GM13977 (cell line): ENCODE data around the gene IFT122.

Source experiments
- DNase-seq: peaks from one replicate; pipeline ENCODE4 v3.0.0; 2012; ENCODE audit warnings: low spot score
- CTCF ChIP-seq: IDR thresholded peaks from 2 replicates; pipeline ENCODE4 v1.5.1; 2012; ENCODE audit warnings: mild to moderate bottlenecking, control low read depth; ENCODE audit not compliant: insufficient read depth; ENCODE audit errors: extremely low read depth, missing control alignments
- in situ Hi-C: fragments of 300-500 bp; cut with MboI; formaldehyde crosslinking; loops from one replicate; pipeline ENCODE4 v1.12.0; 2022; ENCODE audit warnings: low sequenced_read_pairs, low pct_unique_long_range_greater_than_20kb, mixed read lengths, inconsistent platforms; ENCODE audit not compliant: unreplicated experiment

Gene IFT122

GRCh38 chr3:129467932-129468331, 27.9 kb downstream of the IFT122 start:
- no peak for TF ChIP-seq CTCF
- in situ Hi-C loops = no loop called here
- DNase-seq = no peak

GRCh38 chr3:129469026-129469425, 29.0 kb downstream of the IFT122 start:
- in situ Hi-C loops = no loop called here
- DNase-seq = no peak
- no peak for TF ChIP-seq CTCF

GRCh38 chr3:129470861-129471260, 30.8 kb downstream of the IFT122 start:
- no peak for TF ChIP-seq CTCF
- DNase-seq = no peak
- in situ Hi-C loops = no loop called here

- in situ Hi-C loops = no loop called here
- DNase-seq = no peak
- no peak for TF ChIP-seq CTCF
Observed at GRCh38 chr3:129473067-129473768, 33.2 kb downstream of the IFT122 start.

- no peak for TF ChIP-seq CTCF
- in situ Hi-C loops = no loop called here
- DNase-seq = no peak
Observed at GRCh38 chr3:129473769-129474152, 33.7 kb downstream of the IFT122 start.

- DNase-seq = no peak
- TF ChIP-seq CTCF = no peak
- in situ Hi-C loops = no loop called here
Observed at GRCh38 chr3:129474984-129475804, 35.2 kb downstream of the IFT122 start.
